ENCODE data around the gene FABP3. TPM values are rescaled to one million over a fixed set of nuclear protein-coding genes. Genes with fewer than 3 reads are reported as not detected.

Gene FABP3
- total RNA-seq: not detected

- Mint-ChIP-seq H3K4me1 (ENCODE audit: low read depth) (peaks cover 13% of the 10 kb centered on the region), H3K4me3 (peak within 1 kb of the TSS; percentile 76), H3K9me3 (no peaks in the 10 kb centered on the region), H3K36me3 (ENCODE audit: insufficient read depth) (no peaks in the 10 kb centered on the region), H3K27me3 (ENCODE audit: low read depth) (no peaks in the 10 kb centered on the region)
- ATAC-seq (peak; percentile 62), DNase-seq (no peak)
Observed at GRCh38 chr1:31373056-31373896, at the start of gene FABP3. TSS of gene FABP3 (minus strand) at chr1:31373076. CDS start at chr1:31373014, 62 bp downstream.

GRCh38 chr1:31421371-31422040, 48.6 kb upstream of the FABP3 start:
- Mint-ChIP-seq H3K9me3 (no peaks in the 10 kb centered on the region), H3K4me3 (no peak overlapping the region), H3K36me3 (ENCODE audit: insufficient read depth) (no peaks in the 10 kb centered on the region), H3K4me1 (ENCODE audit: low read depth) (peaks cover 7% of the 10 kb centered on the region), H3K27me3 (ENCODE audit: low read depth) (peaks cover 43% of the 10 kb centered on the region)
- DNase-seq (no peak), ATAC-seq (no peak)

GRCh38 chr1:31420716-31421115, 47.8 kb upstream of the FABP3 start:
- Mint-ChIP-seq H3K9me3 (no peaks in the 10 kb centered on the region), H3K4me3 (no peak overlapping the region), H3K4me1 (ENCODE audit: low read depth) (peaks cover 7% of the 10 kb centered on the region), H3K27me3 (ENCODE audit: low read depth) (peaks cover 50% of the 10 kb centered on the region), H3K36me3 (ENCODE audit: insufficient read depth) (no peaks in the 10 kb centered on the region)
- DNase-seq (no peak), ATAC-seq (no peak)

- no peaks in the 10 kb centered on the region for H3K9me3 Mint-ChIP-seq
- peaks cover 55% of the 10 kb centered on the region for H3K27me3 Mint-ChIP-seq (ENCODE audit: low read depth)
- no peak overlapping the region for H3K4me3 Mint-ChIP-seq
- peaks cover 8% of the 10 kb centered on the region for H3K4me1 Mint-ChIP-seq (ENCODE audit: low read depth)
- H3K36me3 Mint-ChIP-seq (ENCODE audit: insufficient read depth): no peaks in the 10 kb centered on the region
- ATAC-seq (no peak), DNase-seq (no peak)
Observed at GRCh38 chr1:31418626-31419323, 45.9 kb upstream of the FABP3 start.

- H3K27me3 Mint-ChIP-seq (ENCODE audit: low read depth): peaks cover 48% of the 10 kb centered on the region
- no peaks in the 10 kb centered on the region for H3K9me3 Mint-ChIP-seq
- H3K4me3 Mint-ChIP-seq: no peak overlapping the region
- H3K4me1 Mint-ChIP-seq (ENCODE audit: low read depth): peaks cover 8% of the 10 kb centered on the region
- no peaks in the 10 kb centered on the region for H3K36me3 Mint-ChIP-seq (ENCODE audit: insufficient read depth)
- ATAC-seq (no peak), DNase-seq (no peak)
Observed at GRCh38 chr1:31417148-31417547, 44.3 kb upstream of the FABP3 start.

GRCh38 chr1:31416101-31416736, 43.3 kb upstream of the FABP3 start:
- no peak for DNase-seq
- no peak overlapping the region for H3K4me3 Mint-ChIP-seq
- H3K36me3 Mint-ChIP-seq (ENCODE audit: insufficient read depth): no peaks in the 10 kb centered on the region
- peaks cover 53% of the 10 kb centered on the region for H3K27me3 Mint-ChIP-seq (ENCODE audit: low read depth)
- no peaks in the 10 kb centered on the region for H3K9me3 Mint-ChIP-seq
- H3K4me1 Mint-ChIP-seq (ENCODE audit: low read depth): peaks cover 10% of the 10 kb centered on the region
- no peak for ATAC-seq

GRCh38 chr1:31415658-31416057, 42.8 kb upstream of the FABP3 start:
- H3K4me1 Mint-ChIP-seq (ENCODE audit: low read depth): peaks cover 10% of the 10 kb centered on the region
- H3K27me3 Mint-ChIP-seq (ENCODE audit: low read depth): peaks cover 57% of the 10 kb centered on the region
- H3K4me3 Mint-ChIP-seq: no peak overlapping the region

GRCh38 chr1:31414980-31415370, 42.1 kb upstream of the FABP3 start:
- Mint-ChIP-seq H3K9me3 (no peaks in the 10 kb centered on the region), H3K27me3 (ENCODE audit: low read depth) (peaks cover 60% of the 10 kb centered on the region)
- no peak for ATAC-seq

More at GRCh38 chr1:31415658-31416057, 42.8 kb upstream of the FABP3 start:
- no peak for DNase-seq
- Mint-ChIP-seq H3K9me3 (no peaks in the 10 kb centered on the region), H3K36me3 (ENCODE audit: insufficient read depth) (no peaks in the 10 kb centered on the region)
- no peak for ATAC-seq

GRCh38 chr1:31413405-31414001, 40.6 kb upstream of the FABP3 start:
- no peaks in the 10 kb centered on the region for H3K36me3 Mint-ChIP-seq (ENCODE audit: insufficient read depth)
- peaks cover 71% of the 10 kb centered on the region for H3K27me3 Mint-ChIP-seq (ENCODE audit: low read depth)
- ATAC-seq: peak; percentile 59 to 64

More at GRCh38 chr1:31414980-31415370, 42.1 kb upstream of the FABP3 start:
- peaks cover 10% of the 10 kb centered on the region for H3K4me1 Mint-ChIP-seq (ENCODE audit: low read depth)
- H3K36me3 Mint-ChIP-seq (ENCODE audit: insufficient read depth): no peaks in the 10 kb centered on the region
- no peak for DNase-seq
- H3K4me3 Mint-ChIP-seq: no peak overlapping the region

GRCh38 chr1:31412732-31413404, 40.0 kb upstream of the FABP3 start, which contains the start of gene SERINC2:
TSS of gene SERINC2 (plus strand) at chr1:31413213. CDS start at chr1:31413266, 53 bp downstream.
- Mint-ChIP-seq H3K4me3 (peak within 1 kb of the TSS; percentile 79), H3K4me1 (ENCODE audit: low read depth) (peaks cover 10% of the 10 kb centered on the region), H3K9me3 (no peaks in the 10 kb centered on the region), H3K27me3 (ENCODE audit: low read depth) (peaks cover 71% of the 10 kb centered on the region), H3K36me3 (ENCODE audit: insufficient read depth) (no peaks in the 10 kb centered on the region)
- ATAC-seq (peak; percentile 74 to 77), DNase-seq (peak; percentile 14)

More at GRCh38 chr1:31413405-31414001, 40.6 kb upstream of the FABP3 start:
- DNase-seq: no peak
- Mint-ChIP-seq H3K9me3 (no peaks in the 10 kb centered on the region), H3K4me1 (ENCODE audit: low read depth) (peaks cover 10% of the 10 kb centered on the region), H3K4me3 (peak overlapping the region; percentile 79)

- Mint-ChIP-seq H3K4me1 (ENCODE audit: low read depth) (peaks cover 10% of the 10 kb centered on the region), H3K4me3 (peak overlapping the region; percentile 55), H3K27me3 (ENCODE audit: low read depth) (peaks cover 67% of the 10 kb centered on the region), H3K36me3 (ENCODE audit: insufficient read depth) (no peaks in the 10 kb centered on the region), H3K9me3 (no peaks in the 10 kb centered on the region)
- DNase-seq (no peak), ATAC-seq (no peak)
Observed at GRCh38 chr1:31412205-31412604, 39.3 kb upstream of the FABP3 start.

- Mint-ChIP-seq H3K4me3 (no peak overlapping the region), H3K36me3 (ENCODE audit: insufficient read depth) (no peaks in the 10 kb centered on the region), H3K9me3 (no peaks in the 10 kb centered on the region), H3K4me1 (ENCODE audit: low read depth) (peaks cover 10% of the 10 kb centered on the region), H3K27me3 (ENCODE audit: low read depth) (peaks cover 58% of the 10 kb centered on the region)
- DNase-seq (no peak), ATAC-seq (no peak)
Observed at GRCh38 chr1:31410871-31411270, 38.0 kb upstream of the FABP3 start.
